ENCODE measurements around the gene NRBP1.

Gene NRBP1

GRCh38 chr2:27380626-27381545 is 47.5 kb upstream of the NRBP1 start, which contains the start of gene ZNF513:
ZNF513 (minus strand) TSS chr2:27380734; CDS start chr2:27380526, 208 bp downstream.
- peak within 1 kb of the TSS; percentile 88 for H3K4me3 ChIP-seq (ENCODE audit: low read depth, low read length)
- no peak for TF ChIP-seq CTCF (IDR thresholded peaks at IDR 0.05; ENCODE audit: insufficient read depth, low read length, missing control alignments)
- peak; percentile 55 for DNase-seq (ENCODE audit: low read depth, low spot score)
- ChIA-PET CTCF (interaction anchor here (2.3 to 3.9 kb wide), 3 partner anchors 10 to 302 kb away, joined by 14 to 15 read pairs (median 14); partner anchors contain the start of genes EIF2B4 and SNX17), POLR2A (interaction anchor here (0.6 to 3.5 kb wide), 6 partner anchors 11 to 282 kb away, joined by 3 to 32 read pairs (median 3); partner anchors contain the start of genes EIF2B4, GTF3C2, NRBP1 and PPM1G)

GRCh38 chr2:27381577-27382181 is 46.8 kb upstream of the NRBP1 start:
- no peak for TF ChIP-seq CTCF (IDR thresholded peaks at IDR 0.05; ENCODE audit: insufficient read depth, low read length, missing control alignments)
- ChIA-PET CTCF (interaction anchor here (3.2 to 3.9 kb wide), 2 partner anchors 10 to 301 kb away, joined by 14 to 15 read pairs; partner anchors contain the start of gene SNX17), POLR2A (interaction anchor here (2.1 kb wide), 1 partner anchor 47 kb away, joined by 7 read pairs; the partner anchor contains the start of gene NRBP1)
- DNase-seq (ENCODE audit: low read depth, low spot score) = no peak
- no peak overlapping the region for H3K4me3 ChIP-seq (ENCODE audit: low read depth, low read length)

GRCh38 chr2:27390822-27391679 is 37.4 kb upstream of the NRBP1 start:
- ChIA-PET POLR2A (no interaction called here), CTCF (interaction anchor here (1.2 to 1.3 kb wide), 3 partner anchors 10 to 21 kb away, joined by 3 to 5 read pairs (median 4); no protein-coding TSS in a partner anchor)
- H3K4me3 ChIP-seq (ENCODE audit: low read depth, low read length) = no peak overlapping the region
- DNase-seq (ENCODE audit: low read depth, low spot score) = no peak
- no peak for TF ChIP-seq CTCF (IDR thresholded peaks at IDR 0.05; ENCODE audit: insufficient read depth, low read length, missing control alignments)

- DNase-seq (ENCODE audit: low read depth, low spot score) = no peak
- ChIA-PET CTCF (interaction anchor here (0.8 kb wide), 1 partner anchor 14 kb away, joined by 3 read pairs; no protein-coding TSS in a partner anchor), POLR2A (no interaction called here)
- no peak overlapping the region for H3K4me3 ChIP-seq (ENCODE audit: low read depth, low read length)
- TF ChIP-seq CTCF (IDR thresholded peaks at IDR 0.05; ENCODE audit: insufficient read depth, low read length, missing control alignments) = no peak
Measured at GRCh38 chr2:27393225-27393624, 35.2 kb upstream of the NRBP1 start.

GRCh38 chr2:27398962-27399361 is 29.5 kb upstream of the NRBP1 start:
- no peak for DNase-seq (ENCODE audit: low read depth, low spot score)
- H3K4me3 ChIP-seq (ENCODE audit: low read depth, low read length) = no peak overlapping the region
- TF ChIP-seq CTCF (IDR thresholded peaks at IDR 0.05; ENCODE audit: insufficient read depth, low read length, missing control alignments) = no peak
- ChIA-PET CTCF (interaction anchor here (1.9 kb wide), 1 partner anchor 284 kb away, joined by 6 read pairs; no protein-coding TSS in a partner anchor), POLR2A (no interaction called here)

Data from AG04449 (cell line).